AG09309 (cell line): Measurements from ENCODE around the gene RPH3AL.

Source experiments
- DNase-seq: peaks from one replicate; pipeline ENCODE4 v3.0.0-alpha.2; 2010; ENCODE audit warnings: low read depth
- H3K4me3 ChIP-seq: 2 replicates; pipeline ENCODE4 v1.5.1; 2011; ENCODE audit warnings: mild to moderate bottlenecking, low read depth, low read length, moderate library complexity; ENCODE audit not compliant: control insufficient read depth
- CTCF ChIP-seq: IDR thresholded peaks from 2 replicates; pipeline ENCODE4 v1.5.1; 2011; ENCODE audit warnings: mild to moderate bottlenecking, low read depth, low read length, inconsistent platforms; ENCODE audit not compliant: insufficient read depth, control insufficient read depth; ENCODE audit errors: missing control alignments

Gene RPH3AL

DNA sequence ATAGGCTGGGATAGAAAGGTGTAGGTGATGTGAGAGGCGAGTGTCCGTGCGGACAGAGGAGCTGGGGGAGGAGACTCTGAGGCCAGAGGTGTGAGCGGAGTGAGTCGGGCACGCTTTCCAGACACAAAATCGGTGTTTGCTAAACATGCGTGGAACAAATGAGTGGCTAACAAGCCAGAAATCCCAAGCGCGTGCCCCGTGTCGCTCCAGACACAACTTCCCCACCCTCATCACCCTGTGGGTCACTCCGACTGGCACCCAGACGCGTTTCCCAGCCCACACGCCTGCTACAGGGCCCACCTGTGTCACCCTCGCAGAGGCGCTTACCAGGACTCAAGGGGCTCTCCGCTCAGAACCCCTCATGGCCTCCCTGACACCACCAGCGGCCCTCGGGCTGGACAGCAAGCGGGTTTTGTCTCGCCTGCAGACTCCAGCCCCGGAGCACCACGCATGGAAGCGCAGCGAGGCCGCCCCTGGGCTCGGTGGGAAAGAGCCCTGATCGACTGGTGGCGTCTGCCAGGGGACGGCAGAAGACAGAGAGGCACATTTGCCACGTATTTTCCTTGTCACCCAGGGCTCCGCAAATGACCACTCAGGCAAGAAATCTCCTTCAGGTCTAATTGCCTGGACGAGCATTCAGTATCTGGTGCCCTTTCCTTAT, 6.0 kb upstream of the RPH3AL start:
- no peak for TF ChIP-seq CTCF
- H3K4me3 ChIP-seq: no peak overlapping the region
- no peak for DNase-seq

- no peak overlapping the region for H3K4me3 ChIP-seq
- TF ChIP-seq CTCF: no peak
- no peak for DNase-seq
Measured at GRCh38 chr17:357644-358043, 5.0 kb upstream of the RPH3AL start.

DNA sequence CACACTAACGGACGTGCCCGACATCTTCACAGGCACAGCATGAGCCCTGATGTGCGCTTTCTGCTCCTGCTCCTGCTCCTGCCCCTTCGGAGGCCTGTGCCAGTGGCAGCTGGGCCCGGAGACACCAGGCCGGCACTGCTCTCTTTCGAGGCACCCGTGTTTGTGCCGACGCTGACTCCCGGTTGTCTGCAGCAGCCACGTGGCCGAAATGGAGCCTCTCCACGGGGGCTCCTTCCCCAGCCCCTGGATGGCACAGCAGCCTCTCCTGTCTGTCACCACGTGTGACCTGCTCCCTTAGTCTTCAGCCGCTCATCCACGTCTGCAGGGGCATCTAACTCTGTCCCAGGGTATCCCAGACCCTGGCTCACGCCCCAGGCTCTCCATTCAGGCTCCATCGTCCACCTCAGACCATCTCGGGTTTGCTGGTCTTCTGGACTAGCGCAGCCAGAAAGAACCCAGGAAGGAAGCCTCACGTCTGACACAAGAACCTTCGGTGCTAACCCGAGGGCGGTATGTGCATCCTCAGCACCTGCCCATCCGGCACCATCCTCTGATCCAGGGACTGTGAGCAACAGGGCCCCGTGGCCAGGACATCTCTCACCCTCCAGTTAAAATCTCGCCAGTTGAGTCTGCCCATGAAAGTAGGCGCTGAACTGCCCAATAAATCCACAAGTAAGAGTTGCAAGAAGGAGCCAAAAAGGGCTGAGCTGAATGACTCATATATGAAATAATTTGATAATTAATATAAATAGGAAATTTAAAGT, 4.2 kb upstream of the RPH3AL start:
- H3K4me3 ChIP-seq: no peak overlapping the region
- no peak for TF ChIP-seq CTCF
- no peak for DNase-seq

- H3K4me3 ChIP-seq: no peak overlapping the region
- DNase-seq: no peak
- TF ChIP-seq CTCF: no peak
Measured at GRCh38 chr17:354651-355556, 2.3 kb upstream of the RPH3AL start.

DNA sequence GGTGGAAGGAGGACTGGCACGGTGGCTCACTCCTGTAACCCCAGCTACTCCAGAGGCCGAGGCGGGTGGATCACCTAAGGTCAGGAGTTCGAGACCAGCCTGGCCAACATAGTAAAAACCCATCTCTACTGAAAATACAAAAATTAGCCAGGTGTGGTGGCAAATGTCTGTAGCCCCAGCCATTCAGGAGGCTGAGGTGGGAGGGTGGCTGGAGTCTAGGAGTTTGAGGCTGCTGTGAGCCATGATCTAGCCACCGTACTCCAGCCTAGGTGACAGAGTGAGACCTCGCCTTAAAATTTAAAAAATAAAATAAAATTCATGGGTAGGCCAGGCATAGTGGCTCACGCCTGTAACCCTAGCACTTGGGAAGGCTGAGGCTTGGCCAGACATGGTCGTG, 1.2 kb upstream of the RPH3AL start:
- DNase-seq: no peak

More for the DNA sequence above, 1.2 kb upstream of the RPH3AL start:
- no peak for TF ChIP-seq CTCF
- no peak overlapping the region for H3K4me3 ChIP-seq
